ENCODE results near the gene CYP2U1.
"Not testable (repeated sequence)": the region's sequence is repeated elsewhere in the genome, so short reads cannot be mapped to it uniquely, and the experiment has no call there.

The CYP2U1 gene

DNA sequence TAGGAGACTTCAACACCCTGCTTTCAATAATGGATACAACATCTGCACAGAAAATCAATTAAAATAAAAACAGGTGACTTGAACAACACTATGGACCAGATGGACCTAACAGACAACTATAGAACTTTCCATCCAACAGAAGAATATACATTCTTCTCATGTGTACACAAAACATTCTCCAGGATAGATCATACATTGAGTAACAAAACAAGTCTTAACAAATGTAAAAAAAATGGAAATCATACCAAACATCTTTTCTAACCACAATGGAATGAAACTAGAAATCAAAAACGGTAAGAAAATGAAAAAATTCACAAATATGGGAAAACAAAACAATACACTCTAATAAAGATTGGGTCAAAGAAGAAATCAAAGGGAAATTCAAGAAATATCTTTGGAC is 24.7 kb downstream of the CYP2U1 start:
- TF ChIP-seq, protein P1, sequence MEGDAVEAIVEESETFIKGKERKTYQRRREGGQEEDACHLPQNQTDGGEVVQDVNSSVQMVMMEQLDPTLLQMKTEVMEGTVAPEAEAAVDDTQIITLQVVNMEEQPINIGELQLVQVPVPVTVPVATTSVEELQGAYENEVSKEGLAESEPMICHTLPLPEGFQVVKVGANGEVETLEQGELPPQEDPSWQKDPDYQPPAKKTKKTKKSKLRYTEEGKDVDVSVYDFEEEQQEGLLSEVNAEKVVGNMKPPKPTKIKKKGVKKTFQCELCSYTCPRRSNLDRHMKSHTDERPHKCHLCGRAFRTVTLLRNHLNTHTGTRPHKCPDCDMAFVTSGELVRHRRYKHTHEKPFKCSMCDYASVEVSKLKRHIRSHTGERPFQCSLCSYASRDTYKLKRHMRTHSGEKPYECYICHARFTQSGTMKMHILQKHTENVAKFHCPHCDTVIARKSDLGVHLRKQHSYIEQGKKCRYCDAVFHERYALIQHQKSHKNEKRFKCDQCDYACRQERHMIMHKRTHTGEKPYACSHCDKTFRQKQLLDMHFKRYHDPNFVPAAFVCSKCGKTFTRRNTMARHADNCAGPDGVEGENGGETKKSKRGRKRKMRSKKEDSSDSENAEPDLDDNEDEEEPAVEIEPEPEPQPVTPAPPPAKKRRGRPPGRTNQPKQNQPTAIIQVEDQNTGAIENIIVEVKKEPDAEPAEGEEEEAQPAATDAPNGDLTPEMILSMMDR (IDR thresholded peaks at IDR 0.05; ENCODE audit: low read depth, low read length, missing control alignments), result no peak
- no peak for DNase-seq (ENCODE audit: low read depth)
- in situ Hi-C loops (cut with HindIII; ENCODE audit: low sequenced_read_pairs), result no loop called here
- H3K4me3 ChIP-seq (ENCODE audit: low read depth, low read length), result no peak overlapping the region

DNA sequence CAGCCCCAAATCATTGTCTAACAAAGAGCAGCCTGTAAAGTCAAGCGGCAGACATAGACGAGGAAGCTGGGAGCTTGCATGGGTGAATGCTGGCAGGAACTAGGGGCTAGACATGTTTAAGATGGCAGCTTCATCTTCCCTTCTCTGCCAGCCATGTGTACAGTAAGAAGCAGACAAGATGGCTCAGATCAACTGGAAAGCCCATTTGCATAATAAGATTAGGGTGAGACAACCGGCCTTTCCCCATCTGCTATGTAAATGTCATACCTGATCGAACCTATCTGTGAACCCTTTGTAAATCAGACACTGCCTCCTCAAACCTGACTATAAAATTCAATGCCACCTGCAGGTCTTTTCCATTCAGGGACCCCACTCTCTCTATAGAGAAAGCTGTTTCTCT is 35.6 kb downstream of the CYP2U1 start:
- TF ChIP-seq, protein P1 (IDR thresholded peaks at IDR 0.05; ENCODE audit: low read depth, low read length, missing control alignments), result no peak
- DNase-seq (ENCODE audit: low read depth), result no peak
- in situ Hi-C loops (cut with HindIII; ENCODE audit: low sequenced_read_pairs), result no loop called here
- H3K4me3 ChIP-seq (ENCODE audit: low read depth, low read length), result no peak overlapping the region

DNA sequence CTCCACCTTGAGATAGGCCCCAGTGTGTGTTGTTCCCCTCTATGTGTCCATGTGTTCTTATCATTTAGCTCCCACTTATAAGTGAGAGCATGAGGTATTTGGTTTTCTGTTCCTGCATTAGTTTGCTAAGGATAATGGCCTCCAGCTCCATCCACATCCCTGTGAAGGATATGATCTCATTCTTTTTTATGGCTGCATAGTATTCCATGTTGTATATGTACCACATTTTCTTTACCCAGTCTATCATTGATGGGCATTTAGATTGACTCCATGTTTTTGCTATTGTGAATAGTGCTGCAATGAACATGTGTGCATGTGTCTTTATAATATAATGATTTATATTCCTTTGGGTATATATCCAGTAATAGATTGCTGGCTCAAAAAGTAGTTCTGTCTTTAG is 36.2 kb downstream of the CYP2U1 start:
- in situ Hi-C loops (cut with HindIII; ENCODE audit: low sequenced_read_pairs); DNase-seq (ENCODE audit: low read depth): not testable (repeated sequence)

DNA sequence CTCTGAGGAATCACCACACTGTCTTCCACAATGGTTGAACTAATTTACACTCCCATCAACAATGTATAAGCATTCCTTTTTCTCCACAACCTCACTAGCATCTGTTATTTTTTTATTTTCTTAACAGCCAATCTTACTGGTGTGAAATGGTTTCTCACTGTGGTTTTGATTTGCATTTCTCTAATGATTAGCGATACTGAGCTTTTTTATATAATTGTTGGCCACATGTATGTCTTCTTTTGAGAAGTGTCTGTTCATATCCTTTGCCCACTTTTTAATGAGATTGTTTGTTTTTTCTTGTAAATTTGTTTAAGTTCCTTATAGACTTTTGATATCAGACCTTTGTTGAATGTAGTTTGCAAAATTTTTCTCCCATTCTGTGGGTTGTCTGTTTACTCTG is 36.6 kb downstream of the CYP2U1 start:
- DNase-seq (ENCODE audit: low read depth); in situ Hi-C loops (cut with HindIII; ENCODE audit: low sequenced_read_pairs); H3K4me3 ChIP-seq (ENCODE audit: low read depth, low read length): not testable (repeated sequence)

More for the DNA sequence above, 36.2 kb downstream of the CYP2U1 start:
- not testable (repeated sequence) for H3K4me3 ChIP-seq (ENCODE audit: low read depth, low read length)

DNA sequence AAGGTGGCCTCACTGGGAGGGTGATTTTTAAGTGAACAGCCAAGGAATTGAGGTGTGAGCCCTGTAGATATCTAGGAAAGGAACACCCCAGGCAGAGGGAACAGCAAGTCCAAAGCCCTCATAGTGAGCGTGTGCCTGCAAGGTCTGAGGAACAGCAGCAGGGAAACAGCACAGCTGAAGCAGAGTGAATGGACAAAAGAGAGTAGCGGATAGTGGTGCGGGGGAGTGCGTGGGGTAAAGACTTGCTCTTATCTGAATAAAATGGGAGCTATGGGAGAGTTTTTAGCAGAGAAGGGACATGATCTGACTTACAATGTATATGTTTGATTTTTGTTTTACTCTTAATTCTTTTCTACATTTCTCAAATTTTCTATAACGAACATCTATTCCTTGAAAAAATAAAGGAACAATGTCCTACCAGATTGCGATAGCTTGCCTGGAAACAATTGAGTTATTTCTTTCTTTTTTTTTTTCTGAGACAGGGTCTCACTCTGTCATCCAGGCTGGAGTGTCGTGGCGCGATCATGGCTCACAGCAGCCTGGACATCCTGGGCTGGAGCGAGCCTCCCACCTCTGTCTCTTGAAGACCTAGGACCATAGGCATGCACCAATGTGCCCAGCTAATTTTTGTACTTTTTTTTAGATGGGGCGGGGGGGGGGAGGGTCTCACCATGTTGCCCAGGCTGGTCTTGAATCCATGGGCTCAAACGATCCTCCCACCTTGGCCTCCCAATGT is 38.9 kb downstream of the CYP2U1 start:
- no peak overlapping the region for H3K4me3 ChIP-seq (ENCODE audit: low read depth, low read length)
- DNase-seq (ENCODE audit: low read depth), result no peak
- TF ChIP-seq, protein P1 (IDR thresholded peaks at IDR 0.05; ENCODE audit: low read depth, low read length, missing control alignments), result no peak
- in situ Hi-C loops (cut with HindIII; ENCODE audit: low sequenced_read_pairs), result no loop called here

DNA sequence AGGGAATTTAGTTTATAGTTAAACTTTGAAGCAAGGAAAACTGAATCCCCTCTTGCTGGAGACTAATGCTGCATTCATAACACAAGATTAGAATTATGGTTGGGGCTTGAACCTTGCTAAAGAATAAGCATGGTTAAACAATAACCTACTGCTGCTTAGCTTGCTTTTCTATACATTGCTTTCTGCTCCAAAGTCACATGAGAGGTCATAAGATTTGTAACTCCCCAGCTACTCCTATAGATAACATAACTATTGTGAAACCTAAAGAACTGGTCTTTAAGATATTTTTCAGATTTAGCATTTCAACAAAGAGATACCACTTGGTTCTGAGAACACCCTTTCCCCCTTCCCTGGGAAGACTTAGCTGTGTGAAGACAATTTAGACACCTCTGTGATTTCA is 41.3 kb downstream of the CYP2U1 start:
- TF ChIP-seq, protein P1 (IDR thresholded peaks at IDR 0.05; ENCODE audit: low read depth, low read length, missing control alignments), result no peak
- no peak for DNase-seq (ENCODE audit: low read depth)
- no peak overlapping the region for H3K4me3 ChIP-seq (ENCODE audit: low read depth, low read length)
- in situ Hi-C loops (cut with HindIII; ENCODE audit: low sequenced_read_pairs), result no loop called here

DNA sequence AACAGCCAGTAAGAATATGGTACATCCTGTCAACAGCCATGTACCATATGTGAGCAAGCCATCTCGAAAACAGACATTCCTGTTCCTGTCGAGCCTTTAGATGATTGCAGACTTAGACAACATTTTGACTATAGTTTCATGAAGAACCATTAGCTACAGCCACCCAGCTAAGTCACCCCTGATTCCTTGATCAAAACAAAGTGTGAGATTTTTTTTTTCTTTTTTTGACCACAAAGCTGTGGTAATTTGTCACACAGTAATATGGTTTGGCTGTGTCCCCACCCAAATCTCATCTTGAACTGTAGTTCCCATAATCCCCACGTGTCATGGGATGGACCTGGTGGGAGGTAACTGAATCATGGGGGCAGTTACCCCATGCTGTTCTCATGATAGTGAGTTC is 43.2 kb downstream of the CYP2U1 start:
- in situ Hi-C loops (cut with HindIII; ENCODE audit: low sequenced_read_pairs), result no loop called here
- no peak for DNase-seq (ENCODE audit: low read depth)
- TF ChIP-seq, protein P1 (IDR thresholded peaks at IDR 0.05; ENCODE audit: low read depth, low read length, missing control alignments), result no peak
- no peak overlapping the region for H3K4me3 ChIP-seq (ENCODE audit: low read depth, low read length)

DNA sequence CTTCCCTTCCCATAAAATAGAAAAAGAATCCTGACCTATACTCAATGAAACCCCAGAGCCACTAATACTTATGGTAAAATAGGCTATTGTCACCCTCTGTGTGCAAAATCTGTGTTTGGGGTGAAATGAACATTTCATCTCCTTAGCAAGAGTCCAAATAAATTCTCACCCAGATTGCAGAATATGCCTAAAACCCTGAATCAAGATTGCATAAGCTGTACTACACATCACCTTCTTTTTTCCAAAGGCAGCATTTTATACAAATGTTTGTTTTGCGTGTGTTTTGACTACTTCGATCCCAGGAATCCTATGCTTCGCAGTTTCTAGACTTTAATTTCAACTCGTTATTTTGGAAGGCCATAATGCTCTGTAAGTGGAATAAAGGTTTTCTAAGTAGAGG is 46.1 kb downstream of the CYP2U1 start:
- TF ChIP-seq, protein P1 (IDR thresholded peaks at IDR 0.05; ENCODE audit: low read depth, low read length, missing control alignments), result no peak
- DNase-seq (ENCODE audit: low read depth), result no peak
- in situ Hi-C loops (cut with HindIII; ENCODE audit: low sequenced_read_pairs), result no loop called here
- no peak overlapping the region for H3K4me3 ChIP-seq (ENCODE audit: low read depth, low read length)
